GM13977 (cell line): ENCODE measurements around the gene ENGASE.

ENCODE experiments used
- DNase-seq: peaks from one replicate; pipeline ENCODE4 v3.0.0; 2012; ENCODE audit warnings: low spot score
- CTCF ChIP-seq: IDR thresholded peaks from 2 replicates; pipeline ENCODE4 v1.5.1; 2012; ENCODE audit warnings: mild to moderate bottlenecking, control low read depth; ENCODE audit not compliant: insufficient read depth; ENCODE audit errors: extremely low read depth, missing control alignments
- in situ Hi-C: fragments of 300-500 bp; cut with MboI; formaldehyde crosslinking; loops from one replicate; pipeline ENCODE4 v1.12.0; 2022; ENCODE audit warnings: low sequenced_read_pairs, low pct_unique_long_range_greater_than_20kb, mixed read lengths, inconsistent platforms; ENCODE audit not compliant: unreplicated experiment

ENGASE gene

GRCh38 chr17:79108232-79108850 is 33.7 kb downstream of the ENGASE start:
- no peak for TF ChIP-seq CTCF
- in situ Hi-C loops, result no loop called here
- DNase-seq, result no peak

GRCh38 chr17:79108870-79109269 is 34.2 kb downstream of the ENGASE start:
- TF ChIP-seq CTCF, result no peak
- no peak for DNase-seq
- in situ Hi-C loops, result no loop called here

GRCh38 chr17:79109584-79109983 is 35.0 kb downstream of the ENGASE start:
- DNase-seq, result no peak
- TF ChIP-seq CTCF, result no peak

GRCh38 chr17:79111097-79111496 is 36.5 kb downstream of the ENGASE start:
- TF ChIP-seq CTCF, result no peak
- DNase-seq, result no peak
- in situ Hi-C loops, result no loop called here

More at GRCh38 chr17:79109584-79109983, 35.0 kb downstream of the ENGASE start:
- in situ Hi-C loops, result no loop called here

GRCh38 chr17:79112471-79112870 is 37.8 kb downstream of the ENGASE start:
- TF ChIP-seq CTCF, result no peak
- in situ Hi-C loops, result no loop called here

GRCh38 chr17:79113699-79114457 is 39.3 kb downstream of the ENGASE start:
- in situ Hi-C loops, result no loop called here
- TF ChIP-seq CTCF, result no peak
- DNase-seq, result no peak

More at GRCh38 chr17:79112471-79112870, 37.8 kb downstream of the ENGASE start:
- no peak for DNase-seq
